ENCODE data around the gene FAM107A.

Gene FAM107A

GRCh38 chr3:58604031-58604430, 26.8 kb upstream of the FAM107A start:
- no peaks in the 10 kb centered on the region for H4K20me1 ChIP-seq (ENCODE audit: insufficient read depth, low read length)
- no peak overlapping the region for H3K4me2 ChIP-seq (ENCODE audit: low read length)
- no peaks in the 10 kb centered on the region for H3K9me3 ChIP-seq (ENCODE audit: insufficient read depth, low read length)
- TF ChIP-seq, protein P1, sequence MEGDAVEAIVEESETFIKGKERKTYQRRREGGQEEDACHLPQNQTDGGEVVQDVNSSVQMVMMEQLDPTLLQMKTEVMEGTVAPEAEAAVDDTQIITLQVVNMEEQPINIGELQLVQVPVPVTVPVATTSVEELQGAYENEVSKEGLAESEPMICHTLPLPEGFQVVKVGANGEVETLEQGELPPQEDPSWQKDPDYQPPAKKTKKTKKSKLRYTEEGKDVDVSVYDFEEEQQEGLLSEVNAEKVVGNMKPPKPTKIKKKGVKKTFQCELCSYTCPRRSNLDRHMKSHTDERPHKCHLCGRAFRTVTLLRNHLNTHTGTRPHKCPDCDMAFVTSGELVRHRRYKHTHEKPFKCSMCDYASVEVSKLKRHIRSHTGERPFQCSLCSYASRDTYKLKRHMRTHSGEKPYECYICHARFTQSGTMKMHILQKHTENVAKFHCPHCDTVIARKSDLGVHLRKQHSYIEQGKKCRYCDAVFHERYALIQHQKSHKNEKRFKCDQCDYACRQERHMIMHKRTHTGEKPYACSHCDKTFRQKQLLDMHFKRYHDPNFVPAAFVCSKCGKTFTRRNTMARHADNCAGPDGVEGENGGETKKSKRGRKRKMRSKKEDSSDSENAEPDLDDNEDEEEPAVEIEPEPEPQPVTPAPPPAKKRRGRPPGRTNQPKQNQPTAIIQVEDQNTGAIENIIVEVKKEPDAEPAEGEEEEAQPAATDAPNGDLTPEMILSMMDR (IDR thresholded peaks at IDR 0.05; ENCODE audit: low read depth, low read length) = no peak
- TF ChIP-seq EZH2phosphoT487 (IDR thresholded peaks at IDR 0.05; ENCODE audit: low read depth) = no peak
- no peak overlapping the region for H3K9ac ChIP-seq (ENCODE audit: low read length)
- no peak overlapping the region for H3K27ac ChIP-seq (ENCODE audit: low read length)
- H2AFZ ChIP-seq (ENCODE audit: low read depth, low read length) = no peak overlapping the region
- H3K79me2 ChIP-seq (ENCODE audit: low read length) = no peaks in the 10 kb centered on the region
- H3K36me3 ChIP-seq (replicated peaks; ENCODE audit: low read depth, low read length) = no peaks in the 10 kb centered on the region
- H3K27me3 ChIP-seq (ENCODE audit: low read depth, low read length) = peaks cover 45% of the 10 kb centered on the region
- no peaks in the 10 kb centered on the region for H3K4me1 ChIP-seq (ENCODE audit: low read length)
- no peak overlapping the region for H3K4me3 ChIP-seq (ENCODE audit: low read length)

GRCh38 chr3:58603606-58604005, 26.4 kb upstream of the FAM107A start:
- Histone ChIP-seq H3K27me3 (ENCODE audit: low read depth, low read length) (peaks cover 45% of the 10 kb centered on the region), H3K4me1 (ENCODE audit: low read length) (no peaks in the 10 kb centered on the region), H3K9ac (ENCODE audit: low read length) (no peak overlapping the region), H3K4me3 (ENCODE audit: low read length) (no peak overlapping the region), H3K79me2 (ENCODE audit: low read length) (no peaks in the 10 kb centered on the region), H3K4me2 (ENCODE audit: low read length) (no peak overlapping the region), H4K20me1 (ENCODE audit: insufficient read depth, low read length) (no peaks in the 10 kb centered on the region), H3K36me3 (replicated peaks; ENCODE audit: low read depth, low read length) (no peaks in the 10 kb centered on the region), H3K27ac (ENCODE audit: low read length) (no peak overlapping the region), H2AFZ (ENCODE audit: low read depth, low read length) (no peak overlapping the region), H3K9me3 (ENCODE audit: insufficient read depth, low read length) (no peaks in the 10 kb centered on the region)
- no peak for TF ChIP-seq EZH2phosphoT487 (IDR thresholded peaks at IDR 0.05; ENCODE audit: low read depth)
- TF ChIP-seq, protein P1 (IDR thresholded peaks at IDR 0.05; ENCODE audit: low read depth, low read length) = no peak

GRCh38 chr3:58597770-58598310, 20.6 kb upstream of the FAM107A start:
- Histone ChIP-seq H3K4me3 (ENCODE audit: low read length) (no peak overlapping the region), H3K9me3 (ENCODE audit: insufficient read depth, low read length) (no peaks in the 10 kb centered on the region), H4K20me1 (ENCODE audit: insufficient read depth, low read length) (no peaks in the 10 kb centered on the region), H3K36me3 (replicated peaks; ENCODE audit: low read depth, low read length) (no peaks in the 10 kb centered on the region), H3K9ac (ENCODE audit: low read length) (no peak overlapping the region), H3K4me1 (ENCODE audit: low read length) (no peaks in the 10 kb centered on the region), H2AFZ (ENCODE audit: low read depth, low read length) (no peak overlapping the region), H3K79me2 (ENCODE audit: low read length) (no peaks in the 10 kb centered on the region), H3K27me3 (ENCODE audit: low read depth, low read length) (peaks cover 38% of the 10 kb centered on the region), H3K27ac (ENCODE audit: low read length) (no peak overlapping the region), H3K4me2 (ENCODE audit: low read length) (no peak overlapping the region)
- TF ChIP-seq, protein P1 (IDR thresholded peaks at IDR 0.05; ENCODE audit: low read depth, low read length) = no peak
- TF ChIP-seq EZH2phosphoT487 (IDR thresholded peaks at IDR 0.05; ENCODE audit: low read depth) = no peak

GRCh38 chr3:58596834-58597518, 19.8 kb upstream of the FAM107A start:
- no peak overlapping the region for H3K9ac ChIP-seq (ENCODE audit: low read length)
- no peaks in the 10 kb centered on the region for H3K9me3 ChIP-seq (ENCODE audit: insufficient read depth, low read length)
- TF ChIP-seq, protein P1 (IDR thresholded peaks at IDR 0.05; ENCODE audit: low read depth, low read length) = no peak
- no peak for TF ChIP-seq EZH2phosphoT487 (IDR thresholded peaks at IDR 0.05; ENCODE audit: low read depth)
- no peaks in the 10 kb centered on the region for H3K79me2 ChIP-seq (ENCODE audit: low read length)
- H4K20me1 ChIP-seq (ENCODE audit: insufficient read depth, low read length) = no peaks in the 10 kb centered on the region
- peaks cover 29% of the 10 kb centered on the region for H3K27me3 ChIP-seq (ENCODE audit: low read depth, low read length)
- no peaks in the 10 kb centered on the region for H3K36me3 ChIP-seq (replicated peaks; ENCODE audit: low read depth, low read length)
- no peak overlapping the region for H3K27ac ChIP-seq (ENCODE audit: low read length)
- no peak overlapping the region for H3K4me3 ChIP-seq (ENCODE audit: low read length)
- H3K4me1 ChIP-seq (ENCODE audit: low read length) = no peaks in the 10 kb centered on the region
- H2AFZ ChIP-seq (ENCODE audit: low read depth, low read length) = no peak overlapping the region
- no peak overlapping the region for H3K4me2 ChIP-seq (ENCODE audit: low read length)

Measured in OCI-LY3 (cell line).